K562 (cell line): ENCODE data around the gene GYS1. TPM values are rescaled to one million over a fixed set of nuclear protein-coding genes. Genes with fewer than 3 reads are reported as not detected.

Experiments used
- ATAC-seq: fragments of 200-7000 bp; cut with Tn5 transposase; 3 replicates; pipeline ENCODE4 v1.9.1; 2020; ENCODE audit warnings: moderate library complexity
- BruUV-seq: library from RNA; stranded (reverse); fragments of 400-500 nt; replicated peaks from 2 replicates; lab custom pipeline; 2021; lab: Mats Ljungman, UMichigan
- CTCF ChIA-PET: fragments of 300-600 bp; formaldehyde crosslinking; extraction: SDS; loops from one replicate; lab custom pipeline; 2021; ENCODE audit warnings: low intra/inter-chr PET ratio; lab: Yijun Ruan, JAX
- POLR2A ChIA-PET: fragments of 300-600, 350-650 bp; sonication (Branson Sonifier 250); formaldehyde crosslinking; extraction: SDS; loops from one replicate; lab custom pipeline; 2021; ENCODE audit warnings: antibody characterized with exemption, inconsistent platforms; lab: Yijun Ruan, JAX
- DNase-seq, 4 experiments: peaks; one replicate each; pipeline versions ENCODE4 v3.0.0 to v3.0.0-alpha.2; 2011 to 2018; ENCODE audit warnings: low spot score in 3 of 4, mixed read lengths in 3 of 4; ENCODE audit errors: extremely low read depth in 1 of 4
- FAIRE-seq: peaks from 2 replicates; lab custom pipeline; 2011; peaks lifted over from hg19 to GRCh38; lab: Jason Lieb, UNC
- H2AFZ ChIP-seq: 2 replicates; pipeline ENCODE4 v1.6.0; 2011; ENCODE audit warnings: low read depth, low read length, control low read depth, inconsistent platforms
- H3K27ac ChIP-seq: fragments of 200-600 bp; 3 replicates; pipeline ENCODE4 v1.8.0; 2011; ENCODE audit warnings: low read depth, mild to moderate bottlenecking, control low read depth, inconsistent platforms, low read length, moderate library complexity, mixed read lengths; ENCODE audit errors: extremely low read depth
- H3K27me3 ChIP-seq, 2 experiments: fragments of 300-600 bp in 1 of 2; 2 replicates in 1 of 2; 3 replicates in 1 of 2; pipeline versions ENCODE4 v1.6.0 to v1.8.0; 2011; ENCODE audit warnings: inconsistent platforms in 2 of 2, low read length in 2 of 2, mild to moderate bottlenecking in 1 of 2, mixed read lengths in 1 of 2, moderate library complexity in 1 of 2; ENCODE audit not compliant: control insufficient read depth in 2 of 2, insufficient read depth in 2 of 2
- H3K36me3 ChIP-seq: fragments of 300-600 bp; 3 replicates; pipeline ENCODE4 v1.8.0; 2011; ENCODE audit warnings: mild to moderate bottlenecking, low read length, inconsistent platforms; ENCODE audit not compliant: control insufficient read depth, insufficient read depth
- H3K4me1 ChIP-seq, 2 experiments: fragments of 200-600 bp in 1 of 2; replicated peaks in 1 of 2; 2 replicates in 1 of 2; 3 replicates in 1 of 2; pipeline versions ENCODE4 v1.5.1 to v1.8.0; 2011; ENCODE audit warnings: inconsistent platforms in 2 of 2, low read length in 2 of 2, mild to moderate bottlenecking in 1 of 2, mixed read lengths in 1 of 2, moderate library complexity in 1 of 2; ENCODE audit not compliant: control insufficient read depth in 2 of 2, insufficient read depth in 2 of 2
- H3K4me2 ChIP-seq: 2 replicates; pipeline ENCODE4 v1.6.1; 2011; ENCODE audit warnings: low read length, control low read depth, inconsistent platforms, mixed read lengths; ENCODE audit not compliant: insufficient read depth
- H3K4me3 ChIP-seq: fragments of 200-600 bp; sonication (generic), shearing (Covaris generic); 2 replicates; pipeline ENCODE4 v1.5.1; 2016; ENCODE audit warnings: control low read depth, inconsistent platforms
- H3K79me2 ChIP-seq: fragments of 200-600 bp; 3 replicates; pipeline ENCODE4 v1.8.0; 2011; ENCODE audit warnings: low read length, inconsistent platforms; ENCODE audit not compliant: control insufficient read depth, insufficient read depth
- H3K9ac ChIP-seq, 2 experiments: 2 replicates each; pipeline versions ENCODE4 v1.6.0 to v1.6.1; 2011; ENCODE audit warnings: low read depth in 2 of 2, low read length in 2 of 2, control low read depth in 1 of 2, inconsistent platforms in 1 of 2, mild to moderate bottlenecking in 1 of 2, mixed read lengths in 1 of 2; ENCODE audit not compliant: insufficient read depth in 1 of 2
- H3K9me1 ChIP-seq: one replicate; pipeline ENCODE4 v1.6.0; 2011; ENCODE audit warnings: inconsistent platforms, mild to moderate bottlenecking, low read length, moderate library complexity; ENCODE audit not compliant: control insufficient read depth, insufficient read depth
- H3K9me3 ChIP-seq: replicated peaks from 2 replicates; pipeline ENCODE4 v1.5.1; 2011; ENCODE audit warnings: low read depth, low read length, inconsistent platforms; ENCODE audit not compliant: control insufficient read depth, insufficient read depth
- H4K20me1 ChIP-seq: replicated peaks from 2 replicates; pipeline ENCODE4 v1.6.1; 2011; ENCODE audit warnings: low read length, inconsistent platforms, mixed read lengths; ENCODE audit not compliant: control insufficient read depth, insufficient read depth
- C11orf30 ChIP-seq: fragments of 450-650 bp; IDR thresholded peaks from 2 replicates; pipeline ENCODE4 v1.6.1; 2016; ENCODE audit warnings: low read depth, mild to moderate bottlenecking
- CBFA2T2 ChIP-seq: fragments of 450-650 bp; conservative IDR thresholded peaks from 2 replicates; pipeline ENCODE4 v1.6.1; 2017; ENCODE audit warnings: mild to moderate bottlenecking
- ESRRA ChIP-seq: fragments of 450-650 bp; IDR thresholded peaks from 2 replicates; pipeline ENCODE4 v1.6.1; 2014; ENCODE audit warnings: low read depth, mild to moderate bottlenecking, moderate library complexity, borderline replicate concordance
- HMG20A ChIP-seq: fragments of 450-650 bp; formaldehyde crosslinking; conservative IDR thresholded peaks from 2 replicates; pipeline ENCODE4 v1.4.0; 2020; ENCODE audit warnings: mild to moderate bottlenecking, mixed read lengths
- HMG20B ChIP-seq: fragments of 250-450 bp; sonication (Bioruptor Pico); IDR thresholded peaks from 2 replicates; pipeline ENCODE4 v1.5.0; 2021; ENCODE audit warnings: mild to moderate bottlenecking
- HOMEZ ChIP-seq: fragments of 250-450 bp; sonication (Bioruptor Pico); IDR thresholded peaks from 2 replicates; pipeline ENCODE4 v1.4.0; 2020; ENCODE audit warnings: mild to moderate bottlenecking, moderate library complexity
- NFRKB ChIP-seq: fragments of 450-650 bp; IDR thresholded peaks from 2 replicates; pipeline ENCODE4 v1.6.1; 2016; ENCODE audit warnings: low read depth
- RCOR1 ChIP-seq, 2 experiments: IDR thresholded peaks; 2 replicates each; pipeline ENCODE4 v1.6.1; 2012; ENCODE audit warnings: low read depth in 2 of 2, low read length in 2 of 2, borderline replicate concordance in 1 of 2, improper control_type of control experiment in 1 of 2
- RFX7 ChIP-seq: fragments of 250-450 bp; sonication (Bioruptor Pico); IDR thresholded peaks from 2 replicates; pipeline ENCODE4 v1.5.1; 2021; ENCODE audit warnings: mild to moderate bottlenecking
- SMARCA4 ChIP-seq: fragments of 450-650 bp; IDR thresholded peaks from 2 replicates; pipeline ENCODE4 v1.6.1; 2016
- TAF9B ChIP-seq: fragments of 450-650 bp; IDR thresholded peaks from 2 replicates; pipeline ENCODE4 v1.6.1; 2018; ENCODE audit warnings: mild to moderate bottlenecking; ENCODE audit not compliant: partially characterized antibody
- ZNF592 ChIP-seq: fragments of 450-650 bp; IDR thresholded peaks from 2 replicates; pipeline ENCODE4 v1.6.1; 2017; ENCODE audit warnings: antibody characterized with exemption, mild to moderate bottlenecking
- WGBS: fragments of 100-300 bp; shearing (Covaris generic); methylation state at CpG from one replicate; pipeline ENCODE4 v1.1.6; 2016; ENCODE audit warnings: low coverage, mixed read lengths; ENCODE audit not compliant: insufficient coverage; ENCODE audit errors: missing lambda C conversion rate; 5-methylcytosine and 5-hydroxymethylcytosine counted together
- in situ Hi-C: fragments of 300-500 bp; cut with MboI; formaldehyde crosslinking; loops from 4 replicates; pipeline ENCODE4 v1.15.0; 2018; ENCODE audit warnings: inconsistent platforms, mixed read lengths
- intact Hi-C: fragments of 100-400 bp; cut with micrococcal nuclease; formaldehyde crosslinking; loops from 2 replicates; pipeline ENCODE4 v1.14.2; 2022
- polyA plus RNA-seq, 8 experiments: library from polyadenylated mRNA; depleted of rRNA in 4 of 8; stranded (reverse) in 5 of 8; unstranded in 3 of 8; fragments of >200 nt; fragmentation: Nextera tagmentation in 2 of 8; fragmentation: Illumina TruSeq in 1 of 8; extraction: Ambion mirVana in 2 of 8; extraction: Trizol in 1 of 8; gene quantifications; 2 replicates each; pipeline versions ENCODE4 v1.2.1 to v1.2.3, GENCODE V29; 2011 to 2014; ENCODE audit warnings: inconsistent platforms in 1 of 8, missing spikeins in 1 of 8
- total RNA-seq, 7 experiments: library from RNA; depleted of rRNA in 6 of 7; stranded (reverse); fragments of >200 nt in 6 of 7; fragmentation: Illumina TruSeq in 2 of 7; extraction: Trizol in 2 of 7; gene quantifications; 2 replicates each; pipeline versions ENCODE4 v1.2.1 to v1.2.3, GENCODE V29; 2011 to 2021; ENCODE audit warnings: low replicate concordance in 1 of 7
- TF ChIP-seq, protein P1 (sequence below), 2 experiments: fragments of 250-450 bp in 1 of 2; fragments of 450-650 bp in 1 of 2; sonication (Bioruptor Pico) in 1 of 2; IDR thresholded peaks; 2 replicates each; pipeline versions ENCODE4 v1.6.1 to v1.8.0; 2016 to 2021; ENCODE audit warnings: mild to moderate bottlenecking in 2 of 2, moderate library complexity in 2 of 2, missing compliant biosample characterization in 1 of 2, missing genetic modification characterization in 1 of 2
- TF ChIP-seq, protein P2 (sequence below): fragments of 250-450 bp; sonication (Bioruptor Pico); IDR thresholded peaks from 2 replicates; pipeline ENCODE4 v1.8.0; 2022; ENCODE audit warnings: moderate library complexity, mild to moderate bottlenecking, inconsistent platforms

Gene GYS1
- total and polyA plus RNA-seq, 9 of the 15 experiments (the other 6 are each of a cell fraction or from before 2014, with no cell fraction given), result 1.9 to 31.1 (median 15.2) TPM

DNA sequence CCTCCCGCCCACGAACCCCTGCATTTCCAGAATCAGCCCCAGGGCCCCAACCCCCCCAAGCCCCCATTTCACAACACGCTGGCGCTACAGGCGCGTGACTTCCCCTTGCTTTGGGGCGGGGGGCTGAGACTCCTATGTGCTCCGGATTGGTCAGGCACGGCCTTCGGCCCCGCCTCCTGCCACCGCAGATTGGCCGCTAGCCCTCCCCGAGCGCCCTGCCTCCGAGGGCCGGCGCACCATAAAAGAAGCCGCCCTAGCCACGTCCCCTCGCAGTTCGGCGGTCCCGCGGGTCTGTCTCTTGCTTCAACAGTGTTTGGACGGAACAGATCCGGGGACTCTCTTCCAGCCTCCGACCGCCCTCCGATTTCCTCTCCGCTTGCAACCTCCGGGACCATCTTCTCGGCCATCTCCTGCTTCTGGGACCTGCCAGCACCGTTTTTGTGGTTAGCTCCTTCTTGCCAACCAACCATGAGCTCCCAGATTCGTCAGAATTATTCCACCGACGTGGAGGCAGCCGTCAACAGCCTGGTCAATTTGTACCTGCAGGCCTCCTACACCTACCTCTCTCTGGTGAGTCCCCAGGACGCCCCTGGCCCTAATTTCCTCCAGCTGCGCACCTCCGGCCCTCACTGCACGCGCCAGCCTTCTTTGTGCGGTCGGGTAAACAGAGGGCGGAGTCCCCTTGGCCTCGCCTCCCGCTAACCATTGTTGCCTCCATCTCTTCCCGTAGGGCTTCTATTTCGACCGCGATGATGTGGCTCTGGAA lies 27.9 kb downstream of the GYS1 start, which contains the start of gene FTL:
Gene FTL (plus strand): TSS at position 270 of the 766 bp plus-strand sequence. CDS start 199 bp downstream, at position 469.
- Histone ChIP-seq H3K79me2 (peaks cover 56% of the 10 kb centered on the region), H3K27me3 (no peaks in the 10 kb centered on the region), H2AFZ (0 out of 2 replicates have a peak within 1 kb of the TSS, but pooled peaks have one; percentile 4), H3K4me1 (peaks cover 38 to 66% of the 10 kb centered on the region in 2 experiments), H3K9me1 (no peaks in the 10 kb centered on the region), H3K9me3 (no peaks in the 10 kb centered on the region), H3K4me2 (peak within 1 kb of the TSS; percentile 99), H3K27ac (peak within 1 kb of the TSS; percentile 99), H4K20me1 (peaks cover 18% of the 10 kb centered on the region), H3K4me3 (peak within 1 kb of the TSS; percentile 70), H3K36me3 (peaks cover 50% of the 10 kb centered on the region), H3K9ac (peak within 1 kb of the TSS; percentile 93 to 95)
- ChIA-PET POLR2A (interaction anchor here (0.6 to 14.5 kb wide), 29 partner anchors 11 to 669 kb away, joined by 3 to 439 read pairs (median 4); partner anchors contain the start of genes BAX, BCAT2, GYS1 and NTF4), CTCF (interaction anchor here (1.0 kb wide), 1 partner anchor 92 kb away, joined by 3 read pairs; no protein-coding TSS in a partner anchor)
- in situ Hi-C loops (loop anchor here (10.0 kb wide), 1 partner anchor 90 kb away; the partner anchor contains the start of gene PPP1R15A), intact Hi-C loops (loop anchor here (5.0 kb wide), 1 partner anchor 33 kb away; the partner anchor contains the start of gene DHDH)
- FAIRE-seq, result peak; percentile 89
- peak; percentile 72 for ATAC-seq
- WGBS, result under 1% methylated on average over 52 of the region's 52 CpGs
- BruUV-seq, result no TSS peak
- peak; percentile 89 to 99 (median 94) for DNase-seq
- peak; percentile 96 for TF ChIP-seq TAF9B
- no peak for TF ChIP-seq ZNF592
- TF ChIP-seq RFX7 (CRISPR knock-in tag), result no peak
- no peak for TF ChIP-seq RCOR1 (IDR thresholded peaks at IDR 0.05; ENCODE audit: borderline replicate concordance in 1 of 2, low read depth in 2 of 2, low read length in 2 of 2)
- no peak for TF ChIP-seq HMG20A (CRISPR knock-in tag)
- peak; percentile 66; the same call in 1 of the 2 replicates for TF ChIP-seq ESRRA
- TF ChIP-seq HOMEZ (CRISPR knock-in tag), result no peak
- TF ChIP-seq, protein P1, sequence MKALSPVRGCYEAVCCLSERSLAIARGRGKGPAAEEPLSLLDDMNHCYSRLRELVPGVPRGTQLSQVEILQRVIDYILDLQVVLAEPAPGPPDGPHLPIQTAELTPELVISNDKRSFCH (CRISPR knock-in tag; IDR thresholded peaks at IDR 0.05), result no peak
- TF ChIP-seq, protein P1 (tag; IDR thresholded peaks at IDR 0.05), result no peak
- TF ChIP-seq SMARCA4, result no peak
- TF ChIP-seq HMG20B (CRISPR knock-in tag), result no peak
- TF ChIP-seq, protein P2, sequence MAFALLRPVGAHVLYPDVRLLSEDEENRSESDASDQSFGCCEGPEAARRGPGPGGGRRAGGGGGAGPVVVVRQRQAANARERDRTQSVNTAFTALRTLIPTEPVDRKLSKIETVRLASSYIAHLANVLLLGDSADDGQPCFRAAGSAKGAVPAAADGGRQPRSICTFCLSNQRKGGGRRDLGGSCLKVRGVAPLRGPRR (CRISPR knock-in tag), result no peak
- TF ChIP-seq CBFA2T2, result no peak
- TF ChIP-seq NFRKB, result no peak; the same call in 1 of the 2 replicates
- TF ChIP-seq C11orf30, result no peak
